Colonic mucosa (tissue), 4 donors: ENCODE data around the gene NEGR1. TPM values are rescaled to one million over a fixed set of nuclear protein-coding genes. Genes with fewer than 3 reads are reported as not detected.

Experiments
- DNase-seq: peaks from one replicate; pipeline ENCODE4 v3.0.0-alpha.2; 2020
- H3K27ac ChIP-seq: fragments of 200-600 bp; one replicate; pipeline ENCODE4 v1.8.0; 2021
- H3K27me3 ChIP-seq: fragments of 200-600 bp; one replicate; pipeline ENCODE4 v1.8.0; 2021
- H3K36me3 ChIP-seq: fragments of 200-600 bp; one replicate; pipeline ENCODE4 v1.8.0; 2021
- H3K4me1 ChIP-seq: fragments of 200-600 bp; one replicate; pipeline ENCODE4 v1.8.0; 2021; ENCODE audit warnings: mild to moderate bottlenecking
- H3K4me3 ChIP-seq: fragments of 200-600 bp; one replicate; pipeline ENCODE4 v1.8.0; 2021
- H3K9ac ChIP-seq, 2 donors: one replicate each; pipeline ENCODE4 v1.7.0; 2013; ENCODE audit warnings: control low read depth in 2 of 2, low read depth in 2 of 2, low read length in 2 of 2
- H3K9me3 ChIP-seq: fragments of 200-600 bp; one replicate; pipeline ENCODE4 v1.8.0; 2021
- intact Hi-C: fragments of 100-400 bp; cut with DNase I; formaldehyde crosslinking; loops from one replicate; pipeline ENCODE4 v1.14.1; 2022
- total RNA-seq, 2 donors: library from RNA; stranded (reverse); fragmentation: NEBNext Ultra II Directional in 1 of 2; extraction: Animal tissue kit (Norgen Biotek cat#: 25700) in 1 of 2; gene quantifications; one replicate each; pipeline ENCODE4 v1.2.1, GENCODE V29; 2021
- TF ChIP-seq, protein P1 (sequence below): fragments of 200-600 bp; IDR thresholded peaks from one replicate; pipeline ENCODE4 v1.8.0; 2022; ENCODE audit warnings: antibody characterized with exemption, mild to moderate bottlenecking
- donor health status: healthy.
- donor health status: DM: no; HTN: no; CAD: no.
- donor health status: DM: no; HTN: no; CAD: no.

The NEGR1 gene
- total RNA-seq: 1 to 10 TPM; 4.0 to 9.2 TPM

DNA sequence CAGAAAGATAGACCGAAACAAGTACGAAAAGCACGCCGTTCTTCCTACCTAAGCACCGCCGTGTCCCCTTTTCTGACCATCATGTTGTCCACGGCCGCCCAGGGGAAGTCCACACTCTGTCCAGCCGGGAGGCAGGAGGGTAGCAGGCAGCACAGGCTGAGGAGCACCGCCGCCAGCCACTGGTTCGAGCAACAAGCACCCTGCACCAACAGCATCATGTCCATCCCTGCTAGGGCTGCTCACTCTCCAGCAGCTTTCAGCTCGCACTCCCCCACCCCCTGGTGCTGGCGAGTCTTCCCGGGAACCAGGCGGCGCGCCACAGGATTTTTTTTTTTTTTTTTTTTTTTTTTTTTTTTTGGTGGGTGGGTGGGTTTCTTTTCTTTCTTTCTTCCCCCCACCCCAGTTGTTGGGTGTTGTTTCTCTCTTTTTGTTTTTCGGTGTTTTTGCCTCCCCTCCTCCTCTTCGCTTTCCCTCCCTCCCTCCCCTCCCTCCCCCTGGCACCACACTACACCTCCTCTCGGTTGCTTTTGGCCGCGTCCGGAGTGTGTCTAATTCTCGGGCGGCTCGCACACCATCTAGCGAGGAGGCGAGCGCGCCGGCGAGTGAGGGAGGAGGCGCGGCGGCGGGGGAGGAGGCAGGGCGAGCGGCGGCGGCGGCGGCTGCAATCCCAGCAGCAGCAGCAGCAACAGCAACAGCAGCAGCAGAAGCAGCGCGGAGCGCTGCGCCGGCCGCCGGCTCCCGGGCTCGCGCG, at the start of gene NEGR1:
Gene NEGR1 (minus strand): TSS at position 269 of the 751 bp plus-strand sequence.
- TF ChIP-seq, protein P1, sequence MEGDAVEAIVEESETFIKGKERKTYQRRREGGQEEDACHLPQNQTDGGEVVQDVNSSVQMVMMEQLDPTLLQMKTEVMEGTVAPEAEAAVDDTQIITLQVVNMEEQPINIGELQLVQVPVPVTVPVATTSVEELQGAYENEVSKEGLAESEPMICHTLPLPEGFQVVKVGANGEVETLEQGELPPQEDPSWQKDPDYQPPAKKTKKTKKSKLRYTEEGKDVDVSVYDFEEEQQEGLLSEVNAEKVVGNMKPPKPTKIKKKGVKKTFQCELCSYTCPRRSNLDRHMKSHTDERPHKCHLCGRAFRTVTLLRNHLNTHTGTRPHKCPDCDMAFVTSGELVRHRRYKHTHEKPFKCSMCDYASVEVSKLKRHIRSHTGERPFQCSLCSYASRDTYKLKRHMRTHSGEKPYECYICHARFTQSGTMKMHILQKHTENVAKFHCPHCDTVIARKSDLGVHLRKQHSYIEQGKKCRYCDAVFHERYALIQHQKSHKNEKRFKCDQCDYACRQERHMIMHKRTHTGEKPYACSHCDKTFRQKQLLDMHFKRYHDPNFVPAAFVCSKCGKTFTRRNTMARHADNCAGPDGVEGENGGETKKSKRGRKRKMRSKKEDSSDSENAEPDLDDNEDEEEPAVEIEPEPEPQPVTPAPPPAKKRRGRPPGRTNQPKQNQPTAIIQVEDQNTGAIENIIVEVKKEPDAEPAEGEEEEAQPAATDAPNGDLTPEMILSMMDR: no peak
- peak within 1 kb of the TSS; percentile 49 for H3K4me3 ChIP-seq
- peak within 1 kb of the TSS; percentile 82 for H3K27ac ChIP-seq
- intact Hi-C loops: no loop called here
- H3K36me3 ChIP-seq: no peaks in the 10 kb centered on the region
- H3K4me1 ChIP-seq: no peaks in the 10 kb centered on the region
- peak within 1 kb of the TSS; percentile 60 to 68 for H3K9ac ChIP-seq
- DNase-seq: peak; percentile 68
- no peaks in the 10 kb centered on the region for H3K9me3 ChIP-seq
- H3K27me3 ChIP-seq: peaks cover 7% of the 10 kb centered on the region

DNA sequence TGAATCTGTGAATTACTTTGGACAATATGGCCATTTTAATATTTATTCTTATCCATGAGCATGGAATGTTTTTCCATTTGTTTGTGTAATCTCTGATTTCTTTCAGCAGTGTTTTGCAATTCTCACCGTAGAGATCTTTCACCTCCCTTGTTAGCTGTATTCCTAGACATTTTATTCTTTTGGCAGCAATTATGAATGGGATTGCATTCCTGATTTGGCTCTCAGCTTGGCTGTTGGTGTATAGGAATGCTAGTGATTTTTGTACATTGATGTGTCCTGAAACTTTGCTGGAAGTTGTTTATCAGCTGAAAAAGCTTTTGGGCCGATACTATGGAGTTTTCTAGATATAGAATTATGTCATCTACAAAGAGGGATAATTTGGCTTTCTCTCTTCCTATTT, 44.2 kb upstream of the NEGR1 start:
- Histone ChIP-seq H3K4me3 (no peak overlapping the region), H3K9ac (no peak overlapping the region), H3K36me3 (no peaks in the 10 kb centered on the region), H3K27ac (no peak overlapping the region), H3K4me1 (no peaks in the 10 kb centered on the region), H3K27me3 (no peaks in the 10 kb centered on the region), H3K9me3 (no peaks in the 10 kb centered on the region)
- TF ChIP-seq, protein P1: no peak
- intact Hi-C loops: no loop called here
- DNase-seq: no peak

DNA sequence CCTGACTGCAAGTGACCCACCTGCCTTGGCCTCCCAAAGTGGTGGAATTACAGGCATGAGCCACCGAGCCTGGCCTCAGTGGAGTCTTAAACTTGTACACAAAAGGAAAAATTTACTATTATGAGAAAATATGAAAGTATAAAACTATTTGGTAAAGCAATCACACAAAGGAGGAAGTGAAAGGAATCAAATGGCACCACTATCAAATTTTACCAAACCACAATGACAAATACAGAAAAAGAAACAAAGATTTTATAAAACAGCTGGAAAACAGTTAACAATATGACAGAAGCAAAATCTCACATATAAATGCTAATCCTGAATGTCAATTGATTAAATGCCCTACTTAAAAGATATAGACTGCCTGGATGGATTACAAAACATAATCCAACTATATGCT, 42.1 kb upstream of the NEGR1 start:
- H3K4me1 ChIP-seq: no peaks in the 10 kb centered on the region
- no peak overlapping the region for H3K4me3 ChIP-seq
- no peak overlapping the region for H3K27ac ChIP-seq
- intact Hi-C loops: no loop called here
- no peaks in the 10 kb centered on the region for H3K27me3 ChIP-seq
- H3K9me3 ChIP-seq: no peaks in the 10 kb centered on the region
- TF ChIP-seq, protein P1: no peak
- H3K36me3 ChIP-seq: no peaks in the 10 kb centered on the region
- DNase-seq: no peak
- no peak overlapping the region for H3K9ac ChIP-seq

DNA sequence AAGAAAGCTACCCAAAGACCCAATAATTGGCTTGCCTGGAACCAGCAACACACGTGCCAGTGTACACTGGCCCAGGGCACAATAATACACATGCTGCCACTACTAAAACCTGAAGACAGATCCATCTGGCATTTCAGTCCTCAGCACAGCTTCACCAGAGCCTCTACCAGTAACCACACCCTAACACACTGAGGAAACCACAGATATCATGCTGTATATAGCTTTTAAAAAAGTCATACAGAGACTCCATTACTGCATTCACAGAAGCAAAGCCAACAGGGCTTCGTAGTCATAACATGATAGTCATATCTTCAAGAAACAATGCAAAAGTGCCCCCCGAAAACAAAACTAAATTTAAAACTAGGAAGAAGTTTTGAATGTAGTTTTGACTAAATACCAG, 40.6 kb upstream of the NEGR1 start:
- TF ChIP-seq, protein P1: no peak
- Histone ChIP-seq H3K4me3 (no peak overlapping the region), H3K4me1 (no peaks in the 10 kb centered on the region), H3K27me3 (no peaks in the 10 kb centered on the region), H3K9ac (no peak overlapping the region), H3K36me3 (no peaks in the 10 kb centered on the region), H3K9me3 (no peaks in the 10 kb centered on the region), H3K27ac (no peak overlapping the region)
- no peak for DNase-seq
- intact Hi-C loops: no loop called here

DNA sequence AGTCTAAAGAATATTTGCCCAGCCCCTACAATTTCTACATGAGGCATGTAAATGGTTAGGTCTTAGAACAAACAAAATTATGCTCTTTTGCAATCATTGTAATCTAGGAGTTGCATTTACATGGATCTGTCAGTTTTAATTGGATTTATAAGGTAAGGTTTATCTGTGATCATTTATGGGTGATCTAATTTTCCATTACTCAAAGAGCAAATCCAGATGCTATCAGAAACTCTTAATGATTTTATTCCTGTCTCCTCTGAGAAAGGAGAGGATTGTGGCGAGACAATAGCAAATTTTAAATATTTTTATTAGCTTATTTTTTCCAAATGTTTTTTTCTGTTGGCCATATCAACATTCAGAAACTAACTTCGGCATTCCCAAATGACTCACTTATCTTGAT, 14.2 kb upstream of the NEGR1 start:
- Histone ChIP-seq H3K9me3 (no peaks in the 10 kb centered on the region), H3K27ac (no peak overlapping the region), H3K4me1 (no peaks in the 10 kb centered on the region), H3K36me3 (no peaks in the 10 kb centered on the region), H3K4me3 (no peak overlapping the region), H3K27me3 (no peaks in the 10 kb centered on the region), H3K9ac (no peak overlapping the region)
- TF ChIP-seq, protein P1: no peak
- intact Hi-C loops: no loop called here
- DNase-seq: no peak
